ENCODE measurements around the gene GID4.
"Not testable (repeated sequence)": the region's sequence is repeated elsewhere in the genome, so short reads cannot be mapped to it uniquely, and the experiment has no call there.

GID4 gene

DNA sequence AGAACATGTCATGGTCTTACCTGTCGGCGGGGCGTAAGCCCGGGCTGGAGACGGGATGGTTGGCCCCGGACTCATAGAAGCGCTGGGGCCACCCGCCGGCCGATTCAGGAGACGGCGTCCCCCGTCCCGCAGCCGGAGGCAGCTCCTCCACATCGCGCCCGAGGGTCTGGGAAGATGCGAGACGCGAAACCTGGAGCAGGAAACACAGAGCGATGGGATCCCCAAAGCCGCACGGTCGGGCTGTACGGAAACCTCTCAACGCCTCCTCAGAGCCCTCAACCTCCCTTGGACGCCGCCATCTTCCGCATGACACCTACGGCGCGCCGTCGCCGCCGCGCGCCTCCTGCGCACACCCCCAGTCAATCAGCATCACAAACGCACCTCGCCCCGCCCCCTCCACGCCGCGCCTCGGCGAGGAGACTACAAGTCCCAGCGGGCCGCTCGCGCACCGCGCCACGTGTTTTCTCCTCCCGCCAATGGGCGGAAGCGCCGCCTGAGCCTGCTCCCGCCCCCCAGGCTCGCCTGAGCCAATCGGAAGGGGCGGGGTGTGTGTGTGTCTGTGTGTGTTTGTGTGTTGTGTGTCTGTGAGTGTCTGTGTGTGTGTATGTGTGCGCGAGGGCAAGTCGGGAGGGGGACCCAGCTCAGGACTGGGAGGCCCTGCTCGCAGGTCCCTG, at the start of gene GID4, which contains the start of gene ATPAF2:
Gene GID4, plus strand, starts transcription at position 548 of the 674 bp plus-strand sequence. Its CDS starts 57 bp downstream, at position 605.
Gene ATPAF2, minus strand, starts transcription at position 308 of the 674 bp plus-strand sequence. Its CDS starts 155 bp downstream, at position 153.
- DNase-seq, result peak; percentile 100

DNA sequence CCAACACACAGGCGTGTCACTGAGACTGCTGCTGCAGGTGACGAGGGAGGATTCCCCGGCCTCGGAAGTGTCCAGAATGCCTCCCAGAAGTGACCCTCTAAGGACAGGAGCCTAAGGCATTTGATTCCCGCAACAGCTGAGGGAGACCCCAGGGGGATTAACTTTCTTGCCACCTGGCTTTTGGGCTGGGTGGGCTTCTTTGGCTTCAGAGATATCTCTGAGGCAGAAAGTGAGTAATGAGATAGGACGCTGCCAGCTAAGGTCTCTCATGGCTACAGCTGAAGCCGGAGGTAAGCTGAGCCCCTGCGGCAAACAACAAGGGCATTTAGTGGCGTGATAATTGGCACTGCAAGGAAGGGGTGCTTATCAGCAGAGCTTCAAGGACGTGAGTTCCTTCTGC, 49.6 kb upstream of the GID4 start:
- DNase-seq, result no peak

DNA sequence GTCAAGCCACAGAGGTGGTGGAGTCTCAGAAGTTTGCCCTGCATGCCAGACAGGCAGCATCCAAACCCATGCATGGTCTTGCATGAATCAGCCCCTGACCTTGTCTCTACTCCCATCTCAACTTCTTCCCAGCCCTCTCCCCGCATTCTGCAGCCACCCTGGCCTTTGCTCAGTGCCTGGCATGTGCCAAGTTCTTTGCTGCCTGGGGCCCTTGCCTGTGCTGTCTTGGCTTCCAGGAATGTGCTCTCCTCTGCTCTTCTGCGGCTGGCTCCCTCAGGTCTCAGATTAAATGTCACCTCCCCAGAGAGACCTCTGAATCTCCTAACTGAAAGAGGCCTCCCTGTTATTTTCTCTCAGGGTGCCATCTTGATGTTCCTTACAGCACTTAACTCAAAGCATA, 48.9 kb upstream of the GID4 start:
- DNase-seq, result no peak

DNA sequence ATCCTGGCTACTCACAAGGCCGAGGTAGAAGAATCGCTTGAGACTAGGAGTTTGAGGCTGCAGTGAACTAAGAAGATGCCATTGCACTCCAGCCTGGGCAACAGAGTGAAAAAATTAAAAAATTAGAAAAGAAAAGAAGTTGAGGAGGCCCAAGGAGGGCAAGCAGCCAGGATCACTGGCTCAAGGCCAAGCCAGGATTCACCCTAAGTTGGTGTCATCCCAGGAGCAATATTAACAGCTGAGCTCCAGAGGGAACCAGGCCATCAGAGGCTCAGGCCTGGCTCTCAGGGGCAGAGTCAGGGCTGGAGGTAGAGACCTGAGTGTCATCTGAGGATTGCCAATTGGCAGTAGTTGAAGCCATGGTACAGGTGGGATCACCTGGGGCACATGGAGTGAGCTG, 45.8 kb upstream of the GID4 start:
- no peak for DNase-seq

DNA sequence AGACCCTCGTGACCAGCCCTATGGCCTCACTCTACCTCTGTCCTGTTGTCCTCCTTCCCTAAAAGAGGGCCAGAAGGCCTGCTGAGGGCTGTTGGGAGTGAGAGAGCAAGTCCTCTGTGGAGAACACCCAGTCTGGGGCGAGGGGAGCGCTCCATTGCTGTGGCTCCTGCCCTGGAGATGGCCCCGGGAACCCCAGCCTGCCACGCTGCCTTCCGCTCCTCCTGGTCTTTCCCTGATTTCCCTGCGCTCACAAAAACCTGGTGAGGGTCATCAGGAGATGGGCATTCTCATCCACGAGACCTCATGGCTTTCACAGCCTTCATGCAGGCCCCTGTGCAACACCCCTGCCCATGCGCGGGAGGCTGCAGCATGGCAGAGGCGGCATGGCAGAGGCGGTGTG, 45.4 kb upstream of the GID4 start:
- no peak for DNase-seq

DNA sequence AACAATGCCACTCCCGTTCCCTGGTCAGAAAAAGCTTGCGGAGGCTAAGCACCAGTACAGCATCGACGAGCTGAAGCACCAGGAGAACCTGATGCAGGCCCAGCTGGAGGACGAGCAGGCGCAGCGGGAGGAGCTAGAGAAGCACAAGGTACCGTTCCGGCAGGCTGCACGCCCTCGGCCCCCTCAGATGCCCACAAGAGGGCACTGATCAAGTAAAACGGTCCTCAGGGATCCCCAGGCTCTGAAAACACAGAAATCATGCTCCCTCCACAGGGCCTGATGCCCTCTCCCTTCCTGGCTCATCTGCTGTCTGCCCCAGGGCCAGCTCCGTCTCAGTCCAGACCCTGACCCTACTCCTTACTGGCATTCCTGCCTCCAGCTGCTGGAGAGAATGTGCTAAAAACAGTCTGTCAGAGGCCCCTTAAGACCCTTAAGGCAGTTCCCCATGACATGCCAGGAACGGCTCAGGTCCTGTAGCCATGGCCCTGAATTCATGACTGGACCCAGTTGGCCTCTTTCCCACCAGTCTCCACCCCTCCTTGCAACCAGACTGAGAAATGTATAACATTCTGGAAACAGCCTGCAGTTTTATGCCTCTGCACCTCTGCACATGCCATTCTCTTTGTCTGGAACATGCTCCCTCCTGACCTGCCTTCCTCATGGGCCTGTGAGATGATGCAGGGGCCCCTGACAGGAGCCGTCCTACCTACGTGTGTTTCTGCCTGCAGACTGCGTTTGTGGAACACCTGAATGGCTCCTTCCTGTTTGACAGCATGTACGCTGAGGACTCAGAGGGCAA, 44.7 kb upstream of the GID4 start:
- peak; percentile 8 for DNase-seq

DNA sequence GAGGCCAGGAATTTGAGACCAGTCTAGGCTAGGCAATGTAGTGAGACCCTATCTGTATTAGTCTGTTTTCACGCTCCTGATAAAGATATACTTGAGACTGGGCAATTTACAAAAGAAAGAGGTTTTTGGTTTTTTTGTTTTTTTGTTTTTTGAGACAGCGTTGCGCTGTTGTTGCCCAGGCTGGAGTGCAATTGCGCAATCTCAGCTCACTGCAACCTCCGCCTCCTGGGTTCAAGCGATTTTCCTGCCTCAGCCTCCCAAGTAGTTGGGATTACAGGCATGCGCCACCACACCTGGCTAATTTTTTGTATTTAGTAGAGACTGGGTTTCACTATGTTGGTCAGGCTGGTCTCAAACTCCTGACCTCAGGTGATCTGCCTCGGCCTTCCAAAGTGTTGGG, 43.3 kb upstream of the GID4 start:
- DNase-seq, result not testable (repeated sequence)

DNA sequence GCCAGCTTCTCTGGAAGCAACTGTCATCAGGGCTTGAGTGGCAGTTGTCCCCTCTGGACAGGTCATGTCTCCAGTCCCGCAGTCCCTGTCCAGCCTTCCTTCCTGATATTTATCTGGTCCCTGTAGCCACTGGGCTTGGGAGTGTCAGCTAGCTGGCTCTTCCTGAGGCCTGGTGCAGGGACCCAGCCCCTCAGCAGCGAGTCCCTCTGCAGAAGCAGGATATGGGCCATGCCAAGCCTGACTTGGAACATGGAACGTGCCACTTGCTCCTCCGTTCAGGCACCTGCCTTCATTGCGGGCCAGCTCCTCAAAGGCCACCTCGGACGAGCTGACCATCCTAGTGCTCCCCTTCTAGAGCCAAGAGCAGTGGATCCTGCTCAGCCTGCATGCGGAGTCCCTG, 40.3 kb upstream of the GID4 start:
- DNase-seq, result no peak

DNA sequence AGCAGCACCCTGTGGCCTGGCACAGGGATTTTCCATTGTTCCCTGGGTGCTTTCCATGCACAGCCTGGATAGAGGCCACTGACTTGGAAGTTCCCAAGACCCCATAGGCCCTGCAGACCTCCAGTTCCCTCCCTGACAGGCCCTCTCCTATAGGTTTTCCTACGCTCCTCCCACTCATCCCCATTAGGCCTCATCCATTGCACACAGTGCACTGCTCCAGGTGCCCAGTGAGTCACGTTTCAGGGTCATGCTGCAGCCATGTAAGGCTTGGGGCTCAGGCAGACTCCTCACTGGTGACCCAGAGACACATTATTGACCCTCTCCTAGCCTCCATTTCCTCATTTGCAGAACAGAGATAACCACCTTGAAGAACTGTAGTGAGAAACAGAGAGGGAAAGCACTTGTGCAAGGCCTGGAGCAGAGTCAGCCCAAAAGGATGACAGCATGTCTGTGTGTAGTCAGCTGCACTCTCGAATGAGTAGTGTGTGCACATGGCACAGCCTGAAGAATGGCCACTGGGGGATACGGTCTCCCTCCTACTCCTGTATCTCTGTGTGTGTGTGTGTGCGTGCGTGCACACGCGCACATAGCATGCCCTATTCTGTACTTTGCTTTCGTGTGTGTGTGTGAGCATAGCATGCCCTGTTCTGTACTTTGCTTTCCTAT, 39.7 kb upstream of the GID4 start:
- no peak for DNase-seq

DNA sequence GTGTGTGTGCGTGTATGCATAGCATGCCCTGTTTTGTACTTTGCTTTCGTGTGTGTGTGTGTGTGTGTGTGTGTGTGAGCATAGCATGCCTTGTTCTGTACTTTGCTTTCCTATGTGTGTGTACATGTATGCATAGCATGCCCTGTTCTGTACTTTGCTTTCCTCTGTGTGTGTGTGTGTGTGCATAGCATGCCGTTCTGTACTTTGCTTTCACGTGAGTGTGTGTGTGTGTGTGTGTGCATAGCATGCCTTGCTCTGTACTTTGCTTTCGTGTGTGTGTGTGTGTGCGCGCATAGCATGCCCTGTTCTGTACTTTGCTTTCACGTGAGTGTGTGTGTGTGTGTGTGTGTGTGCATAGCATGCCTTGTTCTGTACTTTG, 39.2 kb upstream of the GID4 start:
- no peak for DNase-seq

DNA sequence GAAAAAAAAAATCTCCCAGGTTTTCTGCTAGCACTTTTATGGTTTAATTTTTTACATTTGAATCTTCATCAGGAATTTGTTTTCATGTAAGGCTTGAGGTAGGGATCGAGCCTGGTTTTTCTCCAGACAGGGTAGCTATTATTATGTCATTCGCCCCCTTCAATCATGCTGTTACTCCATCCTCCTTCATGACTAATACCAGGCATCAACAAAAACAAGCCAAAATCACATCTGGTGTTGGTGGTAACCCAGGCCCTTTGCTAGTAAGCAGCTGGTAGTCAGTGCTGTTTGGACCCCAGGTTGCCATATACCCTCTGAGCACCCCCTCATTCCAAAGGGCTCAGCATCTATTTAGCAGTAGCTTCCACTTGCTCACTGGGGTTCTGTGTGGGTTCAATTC, 37.0 kb upstream of the GID4 start:
- DNase-seq, result no peak

DNA sequence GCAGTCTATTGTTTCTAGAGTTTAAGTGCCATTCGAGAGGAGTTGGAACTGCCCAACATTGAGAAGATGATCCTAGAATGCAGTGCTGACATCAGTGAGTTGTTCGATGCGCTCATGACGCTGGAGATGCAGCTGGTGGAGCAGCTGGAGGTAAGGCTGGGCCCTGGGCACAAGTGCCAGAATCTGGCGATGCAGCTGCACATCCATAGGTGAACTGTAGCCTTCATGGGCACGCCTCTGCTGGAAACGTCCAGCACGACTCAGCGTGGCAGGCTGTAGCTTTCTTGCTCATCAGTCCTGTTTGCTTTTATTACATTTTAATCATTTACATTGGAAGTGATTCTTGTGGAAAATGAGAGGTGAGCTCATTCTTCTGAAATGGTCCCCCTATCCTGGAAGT, 34.9 kb upstream of the GID4 start:
- no peak for DNase-seq

DNA sequence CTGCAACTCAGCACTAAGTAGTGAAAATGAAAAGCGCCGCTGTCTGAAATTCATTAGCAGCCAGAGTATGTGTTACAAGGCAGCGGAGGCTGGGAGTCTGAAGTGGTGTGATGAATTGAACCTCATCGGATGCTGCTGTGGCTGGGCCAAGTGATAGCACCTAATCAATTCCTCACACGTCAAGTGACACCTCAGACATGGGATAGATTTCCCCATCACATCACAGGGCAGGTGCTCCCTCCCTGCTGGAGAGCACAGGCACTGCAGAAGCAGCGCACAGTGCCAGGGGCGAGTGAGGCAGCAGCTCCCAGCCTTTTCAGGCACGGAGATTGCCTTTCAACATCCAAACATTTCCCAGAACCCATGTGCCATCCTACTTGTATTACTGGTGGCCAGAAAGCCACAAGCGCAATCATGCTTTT, 34.3 kb upstream of the GID4 start:
- DNase-seq, result no peak

DNA sequence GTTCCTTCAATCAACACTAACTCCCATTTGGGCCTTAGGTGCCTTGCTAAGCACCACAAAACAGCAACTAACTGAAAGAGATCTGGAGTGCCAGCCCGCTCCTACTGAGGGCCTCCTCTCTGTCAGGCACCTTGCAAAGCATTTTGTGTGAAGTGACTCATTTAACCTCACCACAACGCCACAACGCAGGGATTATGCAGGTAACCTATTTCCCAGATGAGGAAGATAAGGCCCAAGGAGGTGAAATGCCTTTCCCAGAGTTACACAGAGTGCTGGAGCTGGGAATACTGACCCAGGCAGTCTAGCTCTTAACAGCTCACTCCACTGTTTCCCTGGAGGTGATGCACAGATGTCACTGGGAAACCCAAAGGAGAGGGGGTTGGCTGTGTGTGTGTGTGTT, 33.7 kb upstream of the GID4 start:
- no peak for DNase-seq

DNA sequence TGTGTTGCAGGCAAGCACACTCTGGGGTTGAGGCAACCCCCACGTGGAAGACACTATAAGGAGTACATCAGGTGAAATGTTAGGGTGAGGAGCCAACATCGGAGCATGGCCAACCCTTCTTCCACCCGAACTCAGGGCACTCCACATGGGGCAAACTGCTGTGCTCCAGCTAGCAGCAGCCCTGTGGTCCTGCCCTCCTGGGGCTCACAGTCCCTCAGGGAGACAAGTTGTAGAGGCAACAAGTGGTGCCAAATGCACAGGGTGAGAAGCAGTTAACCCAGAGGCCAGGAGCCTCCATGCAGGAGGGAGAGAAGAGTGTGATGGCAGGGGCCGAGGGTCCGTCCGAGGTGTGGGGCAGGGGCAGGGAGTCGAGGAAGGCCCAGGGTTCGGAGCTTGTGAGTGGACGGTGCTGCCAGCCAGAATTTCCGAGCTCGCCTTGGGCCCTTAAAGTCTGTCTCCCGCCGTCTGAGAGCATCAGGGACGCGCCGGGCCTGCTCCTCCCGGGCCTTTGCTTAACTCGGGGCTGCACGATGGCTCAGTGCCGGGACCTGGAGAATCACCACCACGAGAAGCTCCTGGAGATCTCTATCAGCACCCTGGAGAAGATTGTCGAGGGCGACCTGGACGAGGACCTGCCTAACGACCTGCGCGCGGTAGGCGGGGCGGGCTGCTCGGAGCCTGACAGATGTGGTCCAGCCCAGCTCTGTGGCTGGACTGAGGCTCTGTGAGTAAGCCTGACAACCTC, 32.5 kb upstream of the GID4 start:
- DNase-seq, result no peak

DNA sequence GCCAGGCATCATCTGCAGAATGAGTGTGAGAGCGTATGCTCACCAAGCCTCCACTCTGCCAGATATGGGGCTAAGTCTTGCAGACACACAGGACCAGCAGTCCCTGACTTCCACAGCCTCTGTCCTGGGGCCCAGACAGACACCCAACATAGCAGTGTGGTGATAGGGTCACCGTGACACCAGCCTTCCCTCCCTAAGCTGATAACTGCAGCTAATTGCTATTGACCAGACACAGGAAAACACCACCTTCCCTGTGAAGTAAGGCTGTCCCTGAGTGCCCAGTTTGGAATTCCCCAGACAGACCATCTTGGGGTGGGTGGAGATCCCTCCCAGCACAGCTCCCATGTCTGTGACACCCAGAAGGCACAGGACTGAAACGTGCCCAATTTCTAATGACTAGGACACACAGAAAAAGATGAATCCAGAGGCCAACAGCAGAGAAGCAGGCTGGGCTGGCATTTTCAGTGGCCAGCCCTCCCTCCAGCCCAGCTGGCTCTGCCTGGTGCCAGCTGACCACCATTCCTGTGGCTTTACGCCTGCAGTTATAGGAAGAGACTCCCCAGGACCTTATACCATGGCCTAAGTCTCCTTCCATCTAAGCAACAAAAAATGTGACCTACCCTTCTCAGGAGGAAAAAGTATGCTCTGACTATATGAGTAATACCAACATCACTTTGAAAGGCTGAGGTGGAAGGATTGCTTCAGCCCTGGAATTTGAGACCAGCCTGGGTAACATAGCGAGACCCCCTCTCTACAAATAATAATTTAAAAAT, 30.5 kb upstream of the GID4 start:
- no peak for DNase-seq

DNA sequence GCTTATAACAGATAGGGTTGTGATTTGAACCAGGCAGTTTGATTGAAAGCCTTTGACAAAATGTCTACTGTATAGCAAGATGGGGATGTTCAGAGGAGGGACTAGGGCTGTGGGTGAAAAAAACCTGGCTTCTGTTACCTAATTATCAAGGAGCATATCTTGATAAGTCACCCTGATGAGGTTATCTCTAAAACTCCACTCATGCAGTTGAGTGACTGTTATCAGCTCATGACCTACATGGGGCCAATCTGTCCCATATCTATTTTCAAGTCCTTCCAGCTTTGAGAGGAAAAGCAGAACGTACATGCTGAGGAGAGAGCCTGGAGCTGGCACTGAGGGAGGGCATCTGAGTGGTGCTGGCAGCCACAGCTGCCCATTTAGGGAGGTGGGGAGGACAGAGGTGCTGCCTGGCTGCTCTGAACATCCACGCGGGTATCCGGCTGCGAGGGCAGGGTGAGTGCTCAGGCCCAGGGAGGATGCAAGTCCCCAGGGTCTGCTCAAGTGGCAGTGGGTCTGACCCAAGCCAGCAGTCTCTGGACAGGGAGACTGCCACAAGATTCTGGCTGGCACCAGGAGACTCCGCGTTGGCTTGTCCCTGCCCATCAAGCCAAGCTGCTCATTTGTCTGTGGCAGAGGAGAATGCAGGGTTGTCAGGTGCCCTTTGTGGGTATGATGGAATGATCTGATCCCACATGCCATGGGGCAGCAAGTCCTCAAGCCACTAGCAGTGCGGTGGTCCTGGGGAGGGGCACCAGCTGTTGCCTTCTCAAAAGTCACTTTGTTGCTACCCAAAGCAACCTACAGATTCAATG, 29.4 kb upstream of the GID4 start:
- no peak for DNase-seq

DNA sequence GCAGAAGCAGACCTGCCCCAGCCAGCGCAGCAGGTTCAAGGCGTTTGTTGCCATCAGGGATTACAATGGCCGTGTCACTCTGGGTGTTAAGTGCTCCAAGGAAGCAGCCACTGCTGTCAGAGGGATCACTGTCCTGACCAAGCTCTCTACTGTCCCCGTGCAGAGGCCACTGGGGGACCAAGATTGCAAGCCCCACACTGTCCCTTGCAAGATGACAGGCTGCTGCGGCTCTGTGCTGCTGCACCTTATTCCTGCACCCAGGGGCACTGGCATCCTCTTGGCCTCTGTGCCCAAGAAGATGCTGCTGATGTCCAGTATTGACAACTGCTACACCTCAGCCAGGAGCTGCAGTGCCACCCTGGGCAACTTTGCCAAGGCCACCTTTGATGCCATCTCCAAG, 27.9 kb upstream of the GID4 start:
- no peak for DNase-seq

DNA sequence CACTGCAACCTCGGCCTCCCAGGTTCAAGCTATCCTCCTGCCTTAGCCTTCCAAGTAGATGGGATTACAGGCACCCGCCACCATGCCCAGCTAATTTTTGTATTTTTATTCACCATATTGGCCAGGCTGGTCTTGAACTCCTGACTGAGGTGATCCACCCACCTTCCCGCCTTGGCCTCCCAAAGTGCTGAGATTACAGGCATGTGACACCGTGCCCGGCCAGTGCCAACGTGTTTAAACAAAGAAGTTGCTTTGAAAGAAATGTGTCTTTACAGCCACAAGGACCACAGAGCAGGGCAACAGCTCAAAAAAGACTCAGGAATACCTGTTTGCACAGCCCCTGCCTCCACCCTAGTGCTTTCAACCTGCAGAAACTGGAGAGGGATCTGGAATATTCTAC, 25.2 kb upstream of the GID4 start:
- DNase-seq, result no peak

DNA sequence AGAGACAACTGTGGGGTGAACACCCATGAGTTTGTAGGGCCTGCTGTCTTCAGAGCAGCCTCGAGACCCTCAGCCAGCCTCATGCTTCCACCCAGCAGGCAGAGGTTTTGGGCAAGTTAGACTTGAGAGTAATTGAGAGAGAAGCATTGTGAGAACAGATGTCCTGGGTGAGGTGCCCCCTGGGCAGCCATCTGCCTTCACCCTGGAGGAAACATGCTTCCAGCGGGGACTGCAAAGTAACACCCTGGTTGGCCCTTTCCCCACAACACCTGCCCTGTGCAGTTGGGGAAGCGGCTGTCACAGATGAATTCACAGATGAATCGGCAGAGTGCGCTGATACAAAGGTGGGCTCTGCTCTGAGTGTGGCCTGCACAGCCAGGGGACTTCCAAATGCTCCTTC, 23.6 kb upstream of the GID4 start:
- no peak for DNase-seq

DNA sequence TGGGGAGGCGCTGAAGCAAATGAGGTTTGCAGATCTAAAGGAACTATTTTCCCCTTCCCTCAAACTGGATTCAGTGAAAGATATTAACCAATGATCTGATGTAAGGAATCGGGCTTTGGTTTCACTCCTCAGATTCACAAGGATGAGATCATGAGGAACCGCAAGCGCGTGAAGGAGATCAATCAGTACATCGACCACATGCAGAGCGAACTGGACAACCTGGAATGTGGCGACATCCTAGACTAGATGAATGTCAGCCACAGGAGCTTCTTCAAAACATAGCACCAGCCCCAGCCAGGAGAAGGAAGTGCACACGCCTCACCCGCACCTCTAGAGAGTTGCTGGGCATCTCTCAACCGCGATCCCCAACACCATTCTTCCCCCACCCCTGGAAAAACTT, 22.8 kb upstream of the GID4 start:
- no peak for DNase-seq

DNA sequence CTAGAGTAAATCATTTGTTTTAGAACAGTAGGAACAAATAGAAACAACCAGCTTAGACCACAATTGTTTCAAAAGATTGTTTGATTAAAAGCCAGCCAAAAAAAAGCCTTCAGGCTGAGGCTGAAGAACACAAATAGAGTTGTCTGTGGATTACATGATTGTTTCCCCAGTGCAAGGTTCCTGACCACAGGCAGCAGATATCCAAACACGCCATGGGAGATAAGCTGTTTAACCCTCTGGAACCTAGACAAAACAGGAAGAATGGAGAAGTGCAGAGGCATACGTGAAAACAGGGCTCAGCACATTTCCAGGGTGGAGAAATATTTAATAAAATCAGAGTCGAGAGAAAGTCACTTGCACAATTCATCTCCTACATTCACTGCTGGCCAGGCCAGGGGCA, 21.2 kb upstream of the GID4 start:
- no peak for DNase-seq

Measured in CD4-positive, alpha-beta T cell treated with Interleukin-6 for 4 hours (primary cell).